Measurements from ENCODE around the gene PHYHIPL.

Gene PHYHIPL

DNA sequence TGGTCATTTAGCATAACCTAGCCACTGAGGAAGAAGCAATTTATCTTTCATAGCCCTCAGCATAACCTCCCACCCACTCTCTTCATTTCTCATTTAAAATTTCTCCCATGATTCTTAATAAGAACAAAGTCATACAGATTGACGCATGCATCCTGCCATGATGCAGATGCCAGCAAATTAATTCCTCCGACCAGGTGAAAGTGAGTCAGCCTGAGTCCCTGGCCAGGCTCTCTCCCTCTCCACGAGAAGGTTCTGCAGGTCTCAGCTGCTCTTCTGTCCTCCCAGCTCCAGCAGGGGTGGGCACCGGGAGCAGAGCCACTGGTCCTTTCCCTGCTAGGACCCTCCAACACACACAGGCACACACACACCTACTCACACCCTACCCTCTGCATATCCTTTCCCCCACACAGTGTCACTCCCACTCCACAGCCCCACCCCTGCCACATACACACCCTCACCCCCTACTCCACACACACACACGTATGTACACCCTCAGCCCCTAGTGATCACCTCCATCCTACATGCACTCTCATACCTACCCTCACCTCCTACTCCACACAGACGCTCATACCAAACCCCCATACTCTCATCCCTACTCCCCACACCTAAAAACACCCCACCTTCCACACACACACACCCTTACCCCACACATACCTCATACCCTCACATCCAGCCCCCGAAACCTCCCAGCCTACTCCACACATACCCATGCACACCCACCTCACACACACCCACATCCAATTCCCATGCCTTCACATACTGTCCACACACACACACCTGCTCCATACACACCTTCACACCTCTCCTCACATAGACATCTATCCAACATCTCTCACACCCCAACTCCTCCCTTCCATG lies 107.9 kb downstream of the PHYHIPL start:
- TF ChIP-seq EZH2phosphoT487 (IDR thresholded peaks at IDR 0.05; ENCODE audit: low read depth) = no peak
- TF ChIP-seq, protein P1, sequence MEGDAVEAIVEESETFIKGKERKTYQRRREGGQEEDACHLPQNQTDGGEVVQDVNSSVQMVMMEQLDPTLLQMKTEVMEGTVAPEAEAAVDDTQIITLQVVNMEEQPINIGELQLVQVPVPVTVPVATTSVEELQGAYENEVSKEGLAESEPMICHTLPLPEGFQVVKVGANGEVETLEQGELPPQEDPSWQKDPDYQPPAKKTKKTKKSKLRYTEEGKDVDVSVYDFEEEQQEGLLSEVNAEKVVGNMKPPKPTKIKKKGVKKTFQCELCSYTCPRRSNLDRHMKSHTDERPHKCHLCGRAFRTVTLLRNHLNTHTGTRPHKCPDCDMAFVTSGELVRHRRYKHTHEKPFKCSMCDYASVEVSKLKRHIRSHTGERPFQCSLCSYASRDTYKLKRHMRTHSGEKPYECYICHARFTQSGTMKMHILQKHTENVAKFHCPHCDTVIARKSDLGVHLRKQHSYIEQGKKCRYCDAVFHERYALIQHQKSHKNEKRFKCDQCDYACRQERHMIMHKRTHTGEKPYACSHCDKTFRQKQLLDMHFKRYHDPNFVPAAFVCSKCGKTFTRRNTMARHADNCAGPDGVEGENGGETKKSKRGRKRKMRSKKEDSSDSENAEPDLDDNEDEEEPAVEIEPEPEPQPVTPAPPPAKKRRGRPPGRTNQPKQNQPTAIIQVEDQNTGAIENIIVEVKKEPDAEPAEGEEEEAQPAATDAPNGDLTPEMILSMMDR (IDR thresholded peaks at IDR 0.05; ENCODE audit: low read depth, low read length) = no peak
- Histone ChIP-seq H3K9ac (ENCODE audit: low read length) (no peak overlapping the region), H3K9me3 (ENCODE audit: insufficient read depth, low read length) (no peaks in the 10 kb centered on the region), H3K27me3 (ENCODE audit: low read depth, low read length) (no peaks in the 10 kb centered on the region), H3K36me3 (replicated peaks; ENCODE audit: low read depth, low read length) (no peaks in the 10 kb centered on the region), H2AFZ (ENCODE audit: low read depth, low read length) (no peak overlapping the region), H4K20me1 (ENCODE audit: insufficient read depth, low read length) (no peaks in the 10 kb centered on the region), H3K79me2 (ENCODE audit: low read length) (no peaks in the 10 kb centered on the region), H3K4me1 (ENCODE audit: low read length) (no peaks in the 10 kb centered on the region), H3K4me3 (ENCODE audit: low read length) (no peak overlapping the region), H3K27ac (ENCODE audit: low read length) (no peak overlapping the region), H3K4me2 (ENCODE audit: low read length) (no peak overlapping the region)

- Histone ChIP-seq H3K79me2 (ENCODE audit: low read length) (no peaks in the 10 kb centered on the region), H2AFZ (ENCODE audit: low read depth, low read length) (no peak overlapping the region), H3K4me2 (ENCODE audit: low read length) (no peak overlapping the region), H3K4me1 (ENCODE audit: low read length) (no peaks in the 10 kb centered on the region), H3K9ac (ENCODE audit: low read length) (no peak overlapping the region), H3K27ac (ENCODE audit: low read length) (no peak overlapping the region), H3K36me3 (replicated peaks; ENCODE audit: low read depth, low read length) (no peaks in the 10 kb centered on the region), H4K20me1 (ENCODE audit: insufficient read depth, low read length) (no peaks in the 10 kb centered on the region), H3K27me3 (ENCODE audit: low read depth, low read length) (no peaks in the 10 kb centered on the region), H3K4me3 (ENCODE audit: low read length) (no peak overlapping the region), H3K9me3 (ENCODE audit: insufficient read depth, low read length) (no peaks in the 10 kb centered on the region)
- TF ChIP-seq, protein P1 (IDR thresholded peaks at IDR 0.05; ENCODE audit: low read depth, low read length) = no peak
- no peak for TF ChIP-seq EZH2phosphoT487 (IDR thresholded peaks at IDR 0.05; ENCODE audit: low read depth)
These were observed 108.6 kb downstream of the PHYHIPL start for GRCh38 chr10:59285073-59285472.

- H3K4me1 ChIP-seq (ENCODE audit: low read length) = no peaks in the 10 kb centered on the region
- H3K79me2 ChIP-seq (ENCODE audit: low read length) = no peaks in the 10 kb centered on the region
- H3K27me3 ChIP-seq (ENCODE audit: low read depth, low read length) = no peaks in the 10 kb centered on the region
- no peaks in the 10 kb centered on the region for H4K20me1 ChIP-seq (ENCODE audit: insufficient read depth, low read length)
- H3K36me3 ChIP-seq (replicated peaks; ENCODE audit: low read depth, low read length) = no peaks in the 10 kb centered on the region
- no peak for TF ChIP-seq EZH2phosphoT487 (IDR thresholded peaks at IDR 0.05; ENCODE audit: low read depth)
- TF ChIP-seq, protein P1 (IDR thresholded peaks at IDR 0.05; ENCODE audit: low read depth, low read length) = no peak
- H3K9ac ChIP-seq (ENCODE audit: low read length) = no peak overlapping the region
- no peak overlapping the region for H3K27ac ChIP-seq (ENCODE audit: low read length)
- no peak overlapping the region for H3K4me3 ChIP-seq (ENCODE audit: low read length)
- no peak overlapping the region for H2AFZ ChIP-seq (ENCODE audit: low read depth, low read length)
- no peaks in the 10 kb centered on the region for H3K9me3 ChIP-seq (ENCODE audit: insufficient read depth, low read length)
- no peak overlapping the region for H3K4me2 ChIP-seq (ENCODE audit: low read length)
These were observed 109.4 kb downstream of the PHYHIPL start for GRCh38 chr10:59285848-59286247.

DNA sequence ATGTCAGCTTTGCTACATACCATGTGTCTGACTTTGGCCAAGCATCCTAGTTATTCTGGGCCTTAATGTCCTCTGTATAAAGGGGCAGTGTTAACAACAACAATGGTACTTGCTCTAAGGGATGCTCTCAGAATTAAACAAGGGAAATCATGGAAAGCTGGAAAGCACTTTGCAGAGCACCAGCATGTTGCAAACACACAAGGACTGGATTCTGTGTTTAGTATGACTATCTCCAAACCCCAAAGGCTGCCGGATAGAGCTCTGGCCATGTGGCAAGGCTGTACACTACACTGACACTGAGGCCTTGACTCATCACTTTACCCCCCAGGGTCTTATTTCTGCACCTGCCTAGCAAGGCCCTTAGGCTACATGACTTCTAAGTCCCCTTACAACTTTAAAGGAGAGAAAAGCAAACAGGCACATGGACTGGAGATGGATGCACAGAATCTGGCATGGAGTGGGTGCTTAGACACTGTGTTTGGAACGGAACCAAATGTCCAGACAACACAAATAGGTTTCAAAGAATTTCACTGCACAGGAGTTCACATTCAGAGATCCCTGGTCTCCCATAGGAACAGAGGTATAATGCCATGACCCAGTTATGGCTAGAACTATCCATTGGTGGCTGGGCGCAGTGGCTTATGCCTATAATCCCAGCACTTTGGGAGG lies 111.3 kb downstream of the PHYHIPL start:
- Histone ChIP-seq H4K20me1 (ENCODE audit: insufficient read depth, low read length) (no peaks in the 10 kb centered on the region), H3K27ac (ENCODE audit: low read length) (no peak overlapping the region), H3K36me3 (replicated peaks; ENCODE audit: low read depth, low read length) (no peaks in the 10 kb centered on the region), H3K27me3 (ENCODE audit: low read depth, low read length) (no peaks in the 10 kb centered on the region), H2AFZ (ENCODE audit: low read depth, low read length) (no peak overlapping the region), H3K4me1 (ENCODE audit: low read length) (no peaks in the 10 kb centered on the region), H3K9me3 (ENCODE audit: insufficient read depth, low read length) (no peaks in the 10 kb centered on the region), H3K9ac (ENCODE audit: low read length) (no peak overlapping the region), H3K4me3 (ENCODE audit: low read length) (no peak overlapping the region), H3K4me2 (ENCODE audit: low read length) (no peak overlapping the region), H3K79me2 (ENCODE audit: low read length) (no peaks in the 10 kb centered on the region)
- no peak for TF ChIP-seq EZH2phosphoT487 (IDR thresholded peaks at IDR 0.05; ENCODE audit: low read depth)
- TF ChIP-seq, protein P1 (IDR thresholded peaks at IDR 0.05; ENCODE audit: low read depth, low read length) = no peak

Measured in OCI-LY3 (cell line).